ENCODE results near the gene THRSP.

DNA sequence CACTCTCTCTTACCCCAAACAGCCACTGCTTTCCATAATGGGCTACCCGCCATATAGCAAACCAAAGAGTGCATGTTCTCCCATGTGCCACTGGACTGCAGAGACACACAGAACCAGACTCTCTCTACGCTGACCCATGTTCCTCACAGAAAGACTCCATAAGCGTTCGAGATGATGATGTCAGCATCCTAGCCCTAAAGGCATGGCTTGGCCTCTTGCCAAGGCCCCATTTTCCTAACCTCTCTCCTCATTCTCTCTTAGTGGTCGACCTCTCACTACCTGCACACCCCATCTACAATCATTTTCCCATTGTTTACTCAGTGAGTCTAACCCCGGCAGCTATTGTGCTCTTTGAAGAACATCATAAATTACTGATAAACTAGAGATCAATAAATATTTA is 11.1 kb downstream of the THRSP start:
- TF ChIP-seq CTCF (IDR thresholded peaks at IDR 0.05; ENCODE audit: insufficient read depth, low read length, poor library complexity, severe bottlenecking): no peak
- TF ChIP-seq EZH2phosphoT487 (conservative IDR thresholded peaks at IDR 0.05; ENCODE audit: low read length): no peak

All from SU-DHL-6 (cell line).